HK-2 (cell line): ENCODE measurements around the gene IPMK.
"Not testable (repeated sequence)": the region's sequence is repeated elsewhere in the genome, so short reads cannot be mapped to it uniquely, and the experiment has no call there.

Experiments
- DNase-seq: peaks from one replicate; pipeline ENCODE4 v3.0.0-alpha.2; 2018; ENCODE audit not compliant: unreplicated experiment

IPMK gene

GRCh38 chr10:58266826-58267712 lies 625 bp downstream of the IPMK start:
- DNase-seq: peak; percentile 54

- peak; percentile 23 for DNase-seq
Measured at GRCh38 chr10:58266003-58266825, 1.5 kb downstream of the IPMK start.

GRCh38 chr10:58265249-58265648 lies 2.4 kb downstream of the IPMK start:
- no peak for DNase-seq

- no peak for DNase-seq
Measured at GRCh38 chr10:58264780-58265179, 2.9 kb downstream of the IPMK start.

- DNase-seq: no peak
Measured at GRCh38 chr10:58262766-58263165, 4.9 kb downstream of the IPMK start.

GRCh38 chr10:58260334-58260733 lies 7.4 kb downstream of the IPMK start:
- no peak for DNase-seq

GRCh38 chr10:58258977-58259692 lies 8.6 kb downstream of the IPMK start:
- no peak for DNase-seq

GRCh38 chr10:58256013-58256780 lies 11.5 kb downstream of the IPMK start:
- DNase-seq: not testable (repeated sequence)

GRCh38 chr10:58254644-58255043 lies 13.1 kb downstream of the IPMK start:
- DNase-seq: no peak

- no peak for DNase-seq
Measured at GRCh38 chr10:58253184-58253583, 14.5 kb downstream of the IPMK start.

- DNase-seq: not testable (repeated sequence)
Measured at GRCh38 chr10:58244666-58245065, 23.0 kb downstream of the IPMK start.

GRCh38 chr10:58244242-58244641 lies 23.5 kb downstream of the IPMK start:
- DNase-seq: not testable (repeated sequence)

GRCh38 chr10:58243801-58244200 lies 23.9 kb downstream of the IPMK start:
- not testable (repeated sequence) for DNase-seq

GRCh38 chr10:58243269-58243668 lies 24.4 kb downstream of the IPMK start:
- no peak for DNase-seq

GRCh38 chr10:58241346-58241745 lies 26.3 kb downstream of the IPMK start:
- DNase-seq: no peak

- no peak for DNase-seq
Measured at GRCh38 chr10:58240531-58240930, 27.2 kb downstream of the IPMK start.

GRCh38 chr10:58239561-58240169 lies 28.0 kb downstream of the IPMK start:
- DNase-seq: no peak

- no peak for DNase-seq
Measured at GRCh38 chr10:58237014-58237834, 30.5 kb downstream of the IPMK start.

- DNase-seq: not testable (repeated sequence)
Measured at GRCh38 chr10:58229856-58230255, 37.8 kb downstream of the IPMK start.

- no peak for DNase-seq
Measured at GRCh38 chr10:58225654-58226053, 42.0 kb downstream of the IPMK start.
